ENCODE results near the gene TFR2.

The TFR2 gene

DNA sequence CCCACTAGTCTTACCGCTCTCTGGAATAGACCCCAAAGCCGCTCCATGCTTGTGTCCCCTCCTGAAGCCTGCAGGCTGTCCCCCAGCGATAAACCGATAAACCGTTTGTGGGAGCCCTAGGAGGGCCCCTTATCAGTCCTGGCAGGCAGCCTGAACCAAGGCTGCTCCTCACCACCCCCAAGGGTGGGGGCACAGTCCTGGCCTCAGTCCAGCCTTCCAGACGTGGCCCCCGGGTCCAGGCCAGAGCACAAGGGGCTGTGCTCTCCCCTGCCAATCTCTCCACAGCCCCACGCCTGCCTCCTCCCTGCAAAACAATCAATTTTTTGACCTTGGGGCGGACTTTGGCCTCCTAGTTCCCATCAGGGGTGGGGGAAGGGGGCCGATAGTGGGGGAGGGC is at the start of gene TFR2:
TFR2 (minus strand) TSS at position 90 of the 397 bp plus-strand sequence; CDS start at position 47, 43 bp downstream.
- in situ Hi-C loops (cut with MboI; ENCODE audit: low sequenced_read_pairs): no loop called here

DNA sequence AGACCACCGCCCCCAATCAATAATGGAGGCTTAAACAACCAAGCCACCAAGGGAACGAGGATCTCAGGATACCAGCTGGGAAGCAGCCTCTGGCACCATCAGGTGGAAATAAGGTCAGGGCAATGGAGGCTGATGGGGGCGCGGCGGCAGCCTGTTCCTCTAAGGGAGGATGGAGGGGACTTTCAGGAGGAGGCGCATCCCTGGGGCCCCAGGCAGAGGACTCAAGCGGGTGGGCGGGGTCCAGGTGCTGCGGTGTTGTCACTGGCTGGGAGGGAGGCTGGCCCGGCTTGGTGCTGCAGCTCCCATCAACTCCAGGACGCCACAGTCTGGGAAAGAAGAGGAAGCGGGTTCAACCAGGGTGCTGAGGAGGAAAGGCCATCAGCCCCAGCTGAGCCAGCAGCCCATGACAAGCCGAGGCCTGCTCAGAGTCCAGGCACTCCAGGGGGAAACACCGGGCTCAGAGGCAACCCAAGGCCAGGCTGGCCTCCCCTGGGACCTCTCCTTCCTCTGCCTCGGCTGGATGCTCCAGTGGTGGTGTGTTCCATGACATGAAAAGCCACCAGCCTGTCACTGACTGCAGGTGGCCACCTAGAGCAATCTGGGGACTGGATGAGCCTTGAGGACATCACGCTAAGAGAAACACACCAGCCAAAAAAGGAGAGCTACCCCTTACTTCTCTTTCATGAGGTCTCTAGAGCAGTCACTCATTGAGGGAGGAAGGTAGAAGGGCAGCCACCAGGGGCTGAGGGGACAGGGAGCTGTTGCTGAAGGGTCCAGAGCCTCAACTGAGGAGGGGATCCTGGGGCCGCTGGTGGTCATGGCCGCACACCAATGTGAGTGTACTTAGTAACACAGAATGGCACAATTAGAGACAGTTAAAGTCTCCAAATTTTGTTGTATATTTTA is 48.1 kb upstream of the TFR2 start:
- in situ Hi-C loops (cut with MboI; ENCODE audit: low sequenced_read_pairs): no loop called here

- in situ Hi-C loops (cut with MboI; ENCODE audit: low sequenced_read_pairs): no loop called here
Measured at GRCh38 chr7:100688326-100688860, 47.0 kb upstream of the TFR2 start.

GRCh38 chr7:100687751-100688300 is 46.5 kb upstream of the TFR2 start:
- in situ Hi-C loops (cut with MboI; ENCODE audit: low sequenced_read_pairs): no loop called here

DNA sequence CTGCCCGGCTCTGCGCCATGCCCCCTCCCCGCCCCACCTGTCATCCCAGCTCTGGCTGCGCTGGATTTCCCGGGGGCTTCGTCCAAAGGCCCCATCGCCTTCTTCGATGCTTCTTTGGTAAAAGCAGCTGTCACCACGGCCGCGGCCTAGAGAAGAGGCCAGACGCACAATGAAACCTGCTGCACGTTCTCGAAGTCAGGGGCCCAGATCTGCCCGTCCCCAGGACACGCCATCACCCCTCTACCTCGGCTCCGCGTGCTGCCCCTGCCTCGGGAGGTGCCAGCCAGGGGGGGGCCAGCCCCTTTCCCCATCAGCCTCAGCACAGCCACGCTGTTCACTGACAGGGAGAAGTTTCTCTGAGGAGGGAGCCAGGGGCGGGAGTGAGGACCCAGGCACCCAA is 45.9 kb upstream of the TFR2 start:
- in situ Hi-C loops (cut with MboI; ENCODE audit: low sequenced_read_pairs): no loop called here

DNA sequence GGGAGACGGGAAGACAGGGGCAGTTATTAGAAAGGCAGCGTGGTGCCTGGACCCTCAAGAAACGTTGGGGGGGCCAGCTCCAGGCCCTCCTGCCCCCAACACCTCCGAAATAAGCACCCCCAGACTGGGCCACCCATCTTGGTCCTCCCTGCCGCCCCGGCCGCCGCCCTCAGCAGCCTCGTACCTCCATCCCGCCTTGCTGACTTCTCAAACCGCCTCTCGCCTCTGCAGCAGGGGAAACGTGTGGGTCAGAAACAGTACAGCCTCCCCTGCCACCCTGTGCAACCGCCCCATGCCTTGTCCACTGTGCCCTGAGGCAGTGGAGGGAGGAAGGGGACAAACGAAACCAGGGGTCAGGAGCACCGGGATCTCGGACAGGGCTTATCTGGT is 45.5 kb upstream of the TFR2 start:
- in situ Hi-C loops (cut with MboI; ENCODE audit: low sequenced_read_pairs): no loop called here

- in situ Hi-C loops (cut with MboI; ENCODE audit: low sequenced_read_pairs): no loop called here
Measured at GRCh38 chr7:100686201-100686821, 45.0 kb upstream of the TFR2 start.

GRCh38 chr7:100685631-100686145 is 44.3 kb upstream of the TFR2 start:
- in situ Hi-C loops (cut with MboI; ENCODE audit: low sequenced_read_pairs): no loop called here

DNA sequence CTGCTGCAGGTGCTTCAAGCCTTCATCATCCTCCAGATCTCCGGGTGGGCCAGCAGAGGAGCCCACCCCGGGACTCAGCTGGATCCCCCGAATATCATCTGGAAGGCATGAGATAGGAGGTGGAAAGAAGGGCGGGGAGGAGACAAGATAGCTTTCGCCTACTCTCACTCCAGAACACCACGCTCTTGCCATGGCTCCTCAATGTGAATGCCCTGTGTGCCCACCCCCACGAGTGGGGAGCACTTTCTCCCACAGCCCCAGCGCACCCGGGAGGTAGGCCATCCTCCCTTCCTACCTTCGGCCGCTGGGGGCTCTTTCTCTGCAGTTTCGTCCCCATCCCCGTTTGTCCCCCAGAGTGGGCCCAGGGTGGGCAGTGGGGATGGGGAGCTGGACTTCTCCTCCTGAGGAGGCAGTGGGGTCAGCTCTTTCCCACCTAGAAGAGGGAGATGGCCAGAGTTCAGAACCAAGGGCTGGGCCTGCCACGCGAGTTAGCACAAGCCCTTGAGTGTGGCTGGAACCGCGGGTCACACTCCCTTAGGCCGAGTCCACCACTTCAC is 43.8 kb upstream of the TFR2 start:
- in situ Hi-C loops (cut with MboI; ENCODE audit: low sequenced_read_pairs): no loop called here

DNA sequence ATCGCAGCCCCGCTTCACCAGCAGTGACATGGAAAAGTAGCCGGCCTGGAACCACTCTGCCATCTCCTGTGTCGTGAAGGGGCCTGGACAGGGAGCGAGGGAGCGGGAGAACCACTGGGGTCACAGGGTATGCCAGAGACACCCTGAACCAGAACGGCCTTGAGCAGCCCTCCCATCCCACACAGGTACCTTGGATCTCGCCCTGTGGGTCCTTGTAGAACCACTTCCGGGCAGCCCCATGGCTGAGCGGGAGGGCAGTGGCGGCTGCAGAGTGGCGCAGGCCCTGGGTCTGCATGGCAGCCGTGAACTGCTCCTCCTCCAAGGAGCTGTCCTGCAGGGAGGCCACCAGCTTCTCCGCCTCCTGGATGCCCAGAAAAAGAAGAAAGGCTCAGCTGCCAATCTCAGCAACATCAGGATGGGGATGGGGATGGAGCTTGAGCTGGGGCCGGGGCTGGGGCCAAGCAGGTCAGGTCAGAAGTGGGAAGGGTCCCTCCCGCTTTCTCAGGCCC is 43.2 kb upstream of the TFR2 start:
- in situ Hi-C loops (cut with MboI; ENCODE audit: low sequenced_read_pairs): no loop called here

- in situ Hi-C loops (cut with MboI; ENCODE audit: low sequenced_read_pairs): no loop called here
Measured at GRCh38 chr7:100683659-100684533, 42.5 kb upstream of the TFR2 start.

DNA sequence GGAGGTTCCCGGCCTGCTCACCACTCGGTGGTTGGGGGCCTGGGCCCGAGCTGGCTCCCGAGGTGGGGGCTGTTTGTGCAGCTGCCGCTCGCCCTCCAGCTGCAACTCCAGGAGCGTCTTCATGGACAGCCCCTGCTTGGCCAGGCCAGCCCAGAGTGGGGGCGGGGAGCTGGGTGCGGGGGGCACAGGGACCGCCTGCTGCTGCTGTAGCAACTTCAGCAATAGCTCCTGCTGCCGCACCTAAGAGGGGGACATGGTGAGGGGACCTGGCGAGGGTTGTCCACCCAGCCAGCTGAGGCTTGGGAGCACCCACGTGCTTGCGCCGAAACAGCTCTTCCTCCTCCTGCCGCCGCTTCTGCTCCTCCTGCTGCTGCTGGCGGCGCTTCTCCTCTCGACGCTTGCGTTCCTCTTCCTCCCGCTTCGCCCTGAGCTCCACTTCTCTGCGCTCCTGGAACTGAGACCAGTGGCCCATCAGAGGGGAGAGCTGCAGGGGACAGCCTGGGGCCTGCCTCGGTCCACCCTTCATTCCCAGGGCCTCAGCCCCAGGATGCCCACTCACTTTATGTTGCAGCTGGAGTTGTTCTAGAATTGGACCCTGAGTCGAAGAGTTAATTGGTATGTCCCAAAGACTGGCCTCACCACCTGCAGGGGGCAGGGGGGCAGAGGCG is 41.8 kb upstream of the TFR2 start:
- in situ Hi-C loops (cut with MboI; ENCODE audit: low sequenced_read_pairs): no loop called here

DNA sequence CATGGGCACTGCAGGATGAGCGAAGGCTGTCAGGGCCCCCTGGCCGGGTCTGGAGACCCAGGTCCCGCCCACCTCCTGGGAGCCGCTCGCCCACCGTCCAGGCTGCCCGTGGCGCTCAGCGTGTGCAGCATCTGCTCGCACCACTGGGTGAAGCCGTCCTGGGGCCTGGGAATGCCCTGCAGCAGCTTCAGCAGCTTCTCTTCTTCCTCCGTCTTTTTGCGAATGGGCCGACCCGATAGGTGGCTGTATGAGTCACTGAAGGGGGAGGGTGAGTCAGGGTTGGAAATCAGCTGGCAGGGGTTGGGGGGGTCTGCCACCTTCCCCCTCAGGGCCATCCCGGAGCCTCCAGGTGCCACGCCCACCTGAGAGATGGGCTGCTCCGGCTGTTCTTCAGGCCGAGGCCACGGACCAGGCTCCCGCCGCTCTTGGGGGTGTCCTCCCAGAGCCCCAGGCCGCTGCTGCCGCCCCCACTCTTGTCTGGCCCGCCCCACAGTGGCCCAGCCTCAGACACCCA is 40.9 kb upstream of the TFR2 start:
- in situ Hi-C loops (cut with MboI; ENCODE audit: low sequenced_read_pairs): no loop called here

GRCh38 chr7:100681491-100682227 is 40.3 kb upstream of the TFR2 start:
- in situ Hi-C loops (cut with MboI; ENCODE audit: low sequenced_read_pairs): no loop called here

- in situ Hi-C loops (cut with MboI; ENCODE audit: low sequenced_read_pairs): no loop called here
Measured at GRCh38 chr7:100680576-100681271, 39.4 kb upstream of the TFR2 start.

GRCh38 chr7:100679927-100680575 is 38.7 kb upstream of the TFR2 start:
- in situ Hi-C loops (cut with MboI; ENCODE audit: low sequenced_read_pairs): no loop called here

- in situ Hi-C loops (cut with MboI; ENCODE audit: low sequenced_read_pairs): no loop called here
Measured at GRCh38 chr7:100679129-100679926, 38.0 kb upstream of the TFR2 start.

Measured in HL-60/S4 (cell line).